Endothelial cell of umbilical vein (primary cell): Measurements from ENCODE around the gene GTF2H1. TPM values are rescaled to one million over a fixed set of nuclear protein-coding genes. Genes with fewer than 3 reads are reported as not detected.

Experiments
- BruUV-seq: library from RNA; stranded (reverse); fragments of 400-500 nt; replicated peaks from 2 replicates; lab custom pipeline; 2021; lab: Mats Ljungman, UMichigan
- CTCF ChIA-PET: fragments of 300-600, 350-600 bp; sonication (Branson Sonifier 250); formaldehyde crosslinking; loops from one replicate; lab custom pipeline; 2021; ENCODE audit warnings: antibody characterized with exemption, inconsistent platforms; lab: Charles Lee
- POLR2A ChIA-PET: fragments of 300-600, 350-600 bp; sonication (Branson Sonifier 250); formaldehyde crosslinking; loops from one replicate; lab custom pipeline; 2021; ENCODE audit warnings: antibody characterized with exemption, inconsistent platforms; lab: Charles Lee
- DNase-seq: peaks from one replicate; pipeline ENCODE4 v3.0.0-alpha.2; 2011; ENCODE audit warnings: low read depth, low spot score
- FAIRE-seq: peaks from 2 replicates; lab custom pipeline; 2011; peaks lifted over from hg19 to GRCh38; lab: Jason Lieb, UNC
- H2AFZ ChIP-seq: 2 replicates; pipeline ENCODE4 v1.6.0; 2012; ENCODE audit warnings: low read depth, low read length, control low read depth, inconsistent platforms
- H3K27ac ChIP-seq: 2 replicates; pipeline ENCODE4 v1.5.1; 2011; ENCODE audit warnings: low read depth, mild to moderate bottlenecking, control low read depth, low read length, moderate library complexity; ENCODE audit not compliant: insufficient read depth
- H3K27me3 ChIP-seq, 2 experiments: 2 replicates each; pipeline versions ENCODE4 v1.6.0 to v1.6.1; 2011; ENCODE audit warnings: low read length in 2 of 2, mixed read lengths in 1 of 2; ENCODE audit not compliant: control insufficient read depth in 2 of 2, insufficient read depth in 2 of 2
- H3K36me3 ChIP-seq, 2 experiments: 2 replicates in 1 of 2; 3 replicates in 1 of 2; pipeline ENCODE4 v1.5.1; 2011; ENCODE audit warnings: low read length in 2 of 2, mild to moderate bottlenecking in 1 of 2, moderate library complexity in 1 of 2; ENCODE audit not compliant: control insufficient read depth in 2 of 2, insufficient read depth in 2 of 2; ENCODE audit errors: extremely low read depth in 1 of 2
- H3K4me1 ChIP-seq: 3 replicates; pipeline ENCODE4 v1.5.1; 2011; ENCODE audit warnings: mild to moderate bottlenecking, low read length; ENCODE audit not compliant: control insufficient read depth, insufficient read depth; ENCODE audit errors: extremely low read depth
- H3K4me2 ChIP-seq: 2 replicates; pipeline ENCODE4 v1.6.1; 2011; ENCODE audit warnings: low read length, control low read depth, mixed read lengths; ENCODE audit not compliant: insufficient read depth
- H3K4me3 ChIP-seq, 3 experiments: fragments of 200-600 bp in 1 of 3; sonication (generic), shearing (Covaris generic) in 1 of 3; replicated peaks in 1 of 3; 2 replicates each; pipeline ENCODE4 v1.5.1; 2011 to 2016; ENCODE audit warnings: control low read depth in 3 of 3, low read length in 3 of 3, mild to moderate bottlenecking in 2 of 3, inconsistent platforms in 1 of 3, low read depth in 1 of 3, moderate library complexity in 1 of 3; ENCODE audit not compliant: insufficient read depth in 1 of 3
- H3K79me2 ChIP-seq: 2 replicates; pipeline ENCODE4 v1.6.0; 2012; ENCODE audit warnings: low read length, inconsistent platforms; ENCODE audit not compliant: control insufficient read depth, insufficient read depth
- H3K9ac ChIP-seq: replicated peaks from 2 replicates; pipeline ENCODE3; 2011; ENCODE audit warnings: low read length, control low read depth; ENCODE audit not compliant: insufficient read depth; ENCODE audit errors: extremely low read depth
- H3K9me1 ChIP-seq: replicated peaks from 3 replicates; pipeline ENCODE4 v1.6.0; 2011; ENCODE audit warnings: mild to moderate bottlenecking, low read length; ENCODE audit not compliant: control insufficient read depth, insufficient read depth; ENCODE audit errors: extremely low read depth
- H3K9me3 ChIP-seq: replicated peaks from 2 replicates; pipeline ENCODE4 v1.5.1; 2012; ENCODE audit warnings: low read length, inconsistent platforms; ENCODE audit not compliant: control insufficient read depth, insufficient read depth
- H4K20me1 ChIP-seq: replicated peaks from 2 replicates; pipeline ENCODE3; 2011; ENCODE audit warnings: mild to moderate bottlenecking, low read length; ENCODE audit not compliant: control insufficient read depth, insufficient read depth; ENCODE audit errors: extremely low read depth
- EZH2 ChIP-seq: IDR thresholded peaks from 2 replicates; pipeline ENCODE4 v1.6.1; 2012; ENCODE audit warnings: borderline replicate concordance, low read depth, mild to moderate bottlenecking, moderate library complexity, low read length, inconsistent platforms; ENCODE audit not compliant: severe bottlenecking
- FOS ChIP-seq: IDR thresholded peaks from 2 replicates; pipeline ENCODE4 v1.6.1; 2011; ENCODE audit warnings: mild to moderate bottlenecking, low read length, moderate library complexity, borderline replicate concordance; ENCODE audit not compliant: insufficient read depth
- GATA2 ChIP-seq: IDR thresholded peaks from 2 replicates; pipeline ENCODE4 v1.7.0; 2011; ENCODE audit warnings: low read depth, mild to moderate bottlenecking, moderate library complexity, mixed read lengths, low read length; ENCODE audit not compliant: insufficient read length, insufficient read depth
- JUN ChIP-seq: IDR thresholded peaks from 2 replicates; pipeline ENCODE4 v1.6.1; 2011; ENCODE audit warnings: borderline replicate concordance, low read depth; ENCODE audit not compliant: insufficient read length, insufficient read depth
- MYC ChIP-seq: IDR thresholded peaks from one replicate; pipeline ENCODE4 v1.6.1; 2011; ENCODE audit warnings: mild to moderate bottlenecking, low read depth, low read length
- POLR2A ChIP-seq: IDR thresholded peaks from 2 replicates; pipeline ENCODE4 v1.6.1; 2012; ENCODE audit warnings: low read depth, mild to moderate bottlenecking, control low read depth, low read length
- POLR2AphosphoS5 ChIP-seq: IDR thresholded peaks from 2 replicates; pipeline ENCODE4 v1.6.1; 2012; ENCODE audit warnings: low read depth, mild to moderate bottlenecking, control low read depth, low read length, moderate library complexity; ENCODE audit not compliant: insufficient read depth
- dilution Hi-C: fragments of 300-500 bp; cut with MboI; formaldehyde crosslinking; loops from one replicate; pipeline ENCODE4 v1.15.0; 2019; ENCODE audit warnings: low sequenced_read_pairs; ENCODE audit not compliant: extremely low pct_ligation_motif_present
- intact Hi-C: fragments of 100-400 bp; cut with micrococcal nuclease; formaldehyde crosslinking; loops from one replicate; pipeline ENCODE4 v1.10.0; 2022
- polyA plus RNA-seq, 4 experiments: library from polyadenylated mRNA; depleted of rRNA in 3 of 4; stranded (reverse) in 3 of 4; unstranded in 1 of 4; fragments of >200 nt; gene quantifications; 2 replicates each; pipeline versions ENCODE4 v1.2.1 to v1.2.3, GENCODE V29; 2011 to 2012; ENCODE audit warnings: missing spikeins in 1 of 4
- total RNA-seq: library from RNA; stranded (reverse); gene quantifications from 2 replicates; pipeline ENCODE4 v1.2.3, GENCODE V29; 2021
- TF ChIP-seq, protein P1 (sequence below), 2 donors: IDR thresholded peaks; 1 replicate in 1 of 2; 2 replicates in 1 of 2; pipeline ENCODE4 v1.5.1; 2011; ENCODE audit warnings: low read length in 2 of 2, mild to moderate bottlenecking in 2 of 2, moderate library complexity in 2 of 2, control low read depth in 1 of 2, inconsistent platforms in 1 of 2, low read depth in 1 of 2; ENCODE audit not compliant: insufficient read depth in 1 of 2; ENCODE audit errors: extremely low read depth in 1 of 2
- TF ChIP-seq, protein P2 (sequence below): IDR thresholded peaks from 2 replicates; pipeline ENCODE4 v1.6.1; 2011; ENCODE audit not compliant: insufficient read depth, insufficient read length

The GTF2H1 gene
- total and polyA plus RNA-seq, 2 donors (not counting 3 experiments of a cell fraction or from before 2014, with no cell fraction given): 15.7 to 47.7 TPM

DNA sequence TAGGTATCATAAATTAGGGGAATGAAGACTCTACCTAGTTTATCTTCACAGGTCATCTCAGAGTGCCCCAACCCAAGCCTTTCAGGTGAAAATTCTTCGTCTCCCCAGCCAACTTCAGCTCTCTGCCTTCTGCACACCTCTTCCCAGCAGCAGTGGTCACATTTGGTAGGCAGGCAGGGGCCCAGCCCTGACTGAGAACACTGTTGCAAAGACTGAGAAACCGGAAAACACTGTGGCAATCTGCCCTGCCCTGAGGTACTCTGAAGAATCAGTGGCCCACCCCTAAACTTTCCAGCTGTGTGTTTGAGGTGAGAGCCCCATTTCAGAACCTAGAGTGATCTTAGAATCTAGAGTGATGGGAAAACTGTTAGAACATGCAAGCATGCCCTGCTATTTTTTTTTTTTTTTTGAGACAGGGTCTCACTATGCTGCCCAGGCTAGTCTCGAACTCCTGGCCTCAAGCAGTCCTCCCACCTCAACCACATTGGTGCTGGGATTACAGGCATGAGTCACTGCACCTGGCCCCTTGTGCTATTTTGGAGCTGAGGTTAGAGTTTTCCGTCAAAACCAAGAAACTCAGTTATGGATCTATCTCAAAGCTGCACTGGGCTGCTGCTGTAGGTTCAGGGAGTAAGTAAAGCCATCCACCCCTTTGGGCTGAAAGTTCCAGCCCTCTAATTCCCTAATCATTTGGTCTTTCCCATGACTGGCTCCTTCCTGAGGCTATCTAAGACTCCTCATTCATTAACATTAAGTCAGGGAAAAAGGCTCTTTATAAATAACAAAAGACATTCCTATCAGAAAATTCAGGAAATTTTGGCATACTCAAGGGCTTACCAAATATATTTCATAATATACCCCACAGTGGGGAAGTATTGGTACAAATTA lies 70.3 kb downstream of the GTF2H1 start:
- POLR2A ChIA-PET: no interaction called here
- intact Hi-C loops (loop anchor here (5.0 to 10.0 kb wide), 4 partner anchors 40 to 1322 kb away; partner anchors contain the start of genes NAV2 and NCR3LG1), dilution Hi-C loops (no loop called here)
- no peak overlapping the region for H2AFZ ChIP-seq
- no peak for DNase-seq
- no peak overlapping the region for H3K4me3 ChIP-seq
- H3K79me2 ChIP-seq: peaks cover 29% of the 10 kb centered on the region
- H4K20me1 ChIP-seq: no peaks in the 10 kb centered on the region
- no peaks in the 10 kb centered on the region for H3K9me3 ChIP-seq
- H3K36me3 ChIP-seq: peaks cover under 1 to 5% of the 10 kb centered on the region in 2 experiments
- H3K27ac ChIP-seq: no peak overlapping the region
- H3K27me3 ChIP-seq: no peaks in the 10 kb centered on the region
- no peak overlapping the region for H3K4me2 ChIP-seq
- H3K9me1 ChIP-seq: no peaks in the 10 kb centered on the region
- CTCF ChIA-PET: interaction anchor here (3.8 kb wide), 1 partner anchor 9 kb away, joined by 27 read pairs; no protein-coding TSS in a partner anchor
- no TSS peak for BruUV-seq
- H3K9ac ChIP-seq: no peak overlapping the region
- TF ChIP-seq FOS (no peak), JUN (no peak), POLR2A (no peak), EZH2 (no peak), POLR2AphosphoS5 (no peak), MYC (no peak), GATA2 (no peak)
- TF ChIP-seq, protein P1, sequence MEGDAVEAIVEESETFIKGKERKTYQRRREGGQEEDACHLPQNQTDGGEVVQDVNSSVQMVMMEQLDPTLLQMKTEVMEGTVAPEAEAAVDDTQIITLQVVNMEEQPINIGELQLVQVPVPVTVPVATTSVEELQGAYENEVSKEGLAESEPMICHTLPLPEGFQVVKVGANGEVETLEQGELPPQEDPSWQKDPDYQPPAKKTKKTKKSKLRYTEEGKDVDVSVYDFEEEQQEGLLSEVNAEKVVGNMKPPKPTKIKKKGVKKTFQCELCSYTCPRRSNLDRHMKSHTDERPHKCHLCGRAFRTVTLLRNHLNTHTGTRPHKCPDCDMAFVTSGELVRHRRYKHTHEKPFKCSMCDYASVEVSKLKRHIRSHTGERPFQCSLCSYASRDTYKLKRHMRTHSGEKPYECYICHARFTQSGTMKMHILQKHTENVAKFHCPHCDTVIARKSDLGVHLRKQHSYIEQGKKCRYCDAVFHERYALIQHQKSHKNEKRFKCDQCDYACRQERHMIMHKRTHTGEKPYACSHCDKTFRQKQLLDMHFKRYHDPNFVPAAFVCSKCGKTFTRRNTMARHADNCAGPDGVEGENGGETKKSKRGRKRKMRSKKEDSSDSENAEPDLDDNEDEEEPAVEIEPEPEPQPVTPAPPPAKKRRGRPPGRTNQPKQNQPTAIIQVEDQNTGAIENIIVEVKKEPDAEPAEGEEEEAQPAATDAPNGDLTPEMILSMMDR (IDR thresholded peaks at IDR 0.05; ENCODE audit: extremely low read depth in 1 of 2, insufficient read depth in 1 of 2, low read depth in 1 of 2, low read length in 2 of 2): no peak
- TF ChIP-seq, protein P2, sequence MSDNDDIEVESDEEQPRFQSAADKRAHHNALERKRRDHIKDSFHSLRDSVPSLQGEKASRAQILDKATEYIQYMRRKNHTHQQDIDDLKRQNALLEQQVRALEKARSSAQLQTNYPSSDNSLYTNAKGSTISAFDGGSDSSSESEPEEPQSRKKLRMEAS: no peak
- peaks cover 18% of the 10 kb centered on the region for H3K4me1 ChIP-seq
- FAIRE-seq: no peak
